Endothelial cell of umbilical vein (primary cell): ENCODE data around the gene CNIH1. TPM values are rescaled to one million over a fixed set of nuclear protein-coding genes. Genes with fewer than 3 reads are reported as not detected.

ENCODE experiments used
- BruUV-seq: library from RNA; stranded (reverse); fragments of 400-500 nt; replicated peaks from 2 replicates; lab custom pipeline; 2021; lab: Mats Ljungman, UMichigan
- CTCF ChIA-PET: fragments of 300-600, 350-600 bp; sonication (Branson Sonifier 250); formaldehyde crosslinking; loops from one replicate; lab custom pipeline; 2021; ENCODE audit warnings: antibody characterized with exemption, inconsistent platforms; lab: Charles Lee
- POLR2A ChIA-PET: fragments of 300-600, 350-600 bp; sonication (Branson Sonifier 250); formaldehyde crosslinking; loops from one replicate; lab custom pipeline; 2021; ENCODE audit warnings: antibody characterized with exemption, inconsistent platforms; lab: Charles Lee
- DNase-seq: peaks from one replicate; pipeline ENCODE4 v3.0.0-alpha.2; 2011; ENCODE audit warnings: low read depth, low spot score
- FAIRE-seq: peaks from 2 replicates; lab custom pipeline; 2011; peaks lifted over from hg19 to GRCh38; lab: Jason Lieb, UNC
- H2AFZ ChIP-seq: 2 replicates; pipeline ENCODE4 v1.6.0; 2012; ENCODE audit warnings: low read depth, low read length, control low read depth, inconsistent platforms
- H3K27ac ChIP-seq: 2 replicates; pipeline ENCODE4 v1.5.1; 2011; ENCODE audit warnings: low read depth, mild to moderate bottlenecking, control low read depth, low read length, moderate library complexity; ENCODE audit not compliant: insufficient read depth
- H3K27me3 ChIP-seq, 2 experiments: 2 replicates each; pipeline versions ENCODE4 v1.6.0 to v1.6.1; 2011; ENCODE audit warnings: low read length in 2 of 2, mixed read lengths in 1 of 2; ENCODE audit not compliant: control insufficient read depth in 2 of 2, insufficient read depth in 2 of 2
- H3K36me3 ChIP-seq, 2 experiments: 2 replicates in 1 of 2; 3 replicates in 1 of 2; pipeline ENCODE4 v1.5.1; 2011; ENCODE audit warnings: low read length in 2 of 2, mild to moderate bottlenecking in 1 of 2, moderate library complexity in 1 of 2; ENCODE audit not compliant: control insufficient read depth in 2 of 2, insufficient read depth in 2 of 2; ENCODE audit errors: extremely low read depth in 1 of 2
- H3K4me1 ChIP-seq: 3 replicates; pipeline ENCODE4 v1.5.1; 2011; ENCODE audit warnings: mild to moderate bottlenecking, low read length; ENCODE audit not compliant: control insufficient read depth, insufficient read depth; ENCODE audit errors: extremely low read depth
- H3K4me2 ChIP-seq: 2 replicates; pipeline ENCODE4 v1.6.1; 2011; ENCODE audit warnings: low read length, control low read depth, mixed read lengths; ENCODE audit not compliant: insufficient read depth
- H3K4me3 ChIP-seq, 3 experiments: fragments of 200-600 bp in 1 of 3; sonication (generic), shearing (Covaris generic) in 1 of 3; replicated peaks in 1 of 3; 2 replicates each; pipeline ENCODE4 v1.5.1; 2011 to 2016; ENCODE audit warnings: control low read depth in 3 of 3, low read length in 3 of 3, mild to moderate bottlenecking in 2 of 3, inconsistent platforms in 1 of 3, low read depth in 1 of 3, moderate library complexity in 1 of 3; ENCODE audit not compliant: insufficient read depth in 1 of 3
- H3K79me2 ChIP-seq: 2 replicates; pipeline ENCODE4 v1.6.0; 2012; ENCODE audit warnings: low read length, inconsistent platforms; ENCODE audit not compliant: control insufficient read depth, insufficient read depth
- H3K9ac ChIP-seq: replicated peaks from 2 replicates; pipeline ENCODE3; 2011; ENCODE audit warnings: low read length, control low read depth; ENCODE audit not compliant: insufficient read depth; ENCODE audit errors: extremely low read depth
- H3K9me1 ChIP-seq: replicated peaks from 3 replicates; pipeline ENCODE4 v1.6.0; 2011; ENCODE audit warnings: mild to moderate bottlenecking, low read length; ENCODE audit not compliant: control insufficient read depth, insufficient read depth; ENCODE audit errors: extremely low read depth
- H3K9me3 ChIP-seq: replicated peaks from 2 replicates; pipeline ENCODE4 v1.5.1; 2012; ENCODE audit warnings: low read length, inconsistent platforms; ENCODE audit not compliant: control insufficient read depth, insufficient read depth
- H4K20me1 ChIP-seq: replicated peaks from 2 replicates; pipeline ENCODE3; 2011; ENCODE audit warnings: mild to moderate bottlenecking, low read length; ENCODE audit not compliant: control insufficient read depth, insufficient read depth; ENCODE audit errors: extremely low read depth
- EZH2 ChIP-seq: IDR thresholded peaks from 2 replicates; pipeline ENCODE4 v1.6.1; 2012; ENCODE audit warnings: borderline replicate concordance, low read depth, mild to moderate bottlenecking, moderate library complexity, low read length, inconsistent platforms; ENCODE audit not compliant: severe bottlenecking
- FOS ChIP-seq: IDR thresholded peaks from 2 replicates; pipeline ENCODE4 v1.6.1; 2011; ENCODE audit warnings: mild to moderate bottlenecking, low read length, moderate library complexity, borderline replicate concordance; ENCODE audit not compliant: insufficient read depth
- GATA2 ChIP-seq: IDR thresholded peaks from 2 replicates; pipeline ENCODE4 v1.7.0; 2011; ENCODE audit warnings: low read depth, mild to moderate bottlenecking, moderate library complexity, mixed read lengths, low read length; ENCODE audit not compliant: insufficient read length, insufficient read depth
- JUN ChIP-seq: IDR thresholded peaks from 2 replicates; pipeline ENCODE4 v1.6.1; 2011; ENCODE audit warnings: borderline replicate concordance, low read depth; ENCODE audit not compliant: insufficient read length, insufficient read depth
- MYC ChIP-seq: IDR thresholded peaks from one replicate; pipeline ENCODE4 v1.6.1; 2011; ENCODE audit warnings: mild to moderate bottlenecking, low read depth, low read length
- POLR2A ChIP-seq: IDR thresholded peaks from 2 replicates; pipeline ENCODE4 v1.6.1; 2012; ENCODE audit warnings: low read depth, mild to moderate bottlenecking, control low read depth, low read length
- POLR2AphosphoS5 ChIP-seq: IDR thresholded peaks from 2 replicates; pipeline ENCODE4 v1.6.1; 2012; ENCODE audit warnings: low read depth, mild to moderate bottlenecking, control low read depth, low read length, moderate library complexity; ENCODE audit not compliant: insufficient read depth
- dilution Hi-C: fragments of 300-500 bp; cut with MboI; formaldehyde crosslinking; loops from one replicate; pipeline ENCODE4 v1.15.0; 2019; ENCODE audit warnings: low sequenced_read_pairs; ENCODE audit not compliant: extremely low pct_ligation_motif_present
- intact Hi-C: fragments of 100-400 bp; cut with micrococcal nuclease; formaldehyde crosslinking; loops from one replicate; pipeline ENCODE4 v1.10.0; 2022
- polyA plus RNA-seq, 4 experiments: library from polyadenylated mRNA; depleted of rRNA in 3 of 4; stranded (reverse) in 3 of 4; unstranded in 1 of 4; fragments of >200 nt; gene quantifications; 2 replicates each; pipeline versions ENCODE4 v1.2.1 to v1.2.3, GENCODE V29; 2011 to 2012; ENCODE audit warnings: missing spikeins in 1 of 4
- total RNA-seq: library from RNA; stranded (reverse); gene quantifications from 2 replicates; pipeline ENCODE4 v1.2.3, GENCODE V29; 2021
- TF ChIP-seq, protein P1 (sequence below), 2 donors: IDR thresholded peaks; 1 replicate in 1 of 2; 2 replicates in 1 of 2; pipeline ENCODE4 v1.5.1; 2011; ENCODE audit warnings: low read length in 2 of 2, mild to moderate bottlenecking in 2 of 2, moderate library complexity in 2 of 2, control low read depth in 1 of 2, inconsistent platforms in 1 of 2, low read depth in 1 of 2; ENCODE audit not compliant: insufficient read depth in 1 of 2; ENCODE audit errors: extremely low read depth in 1 of 2
- TF ChIP-seq, protein P2 (sequence below): IDR thresholded peaks from 2 replicates; pipeline ENCODE4 v1.6.1; 2011; ENCODE audit not compliant: insufficient read depth, insufficient read length

CNIH1 gene
- total and polyA plus RNA-seq, 2 donors (not counting 3 experiments of a cell fraction or from before 2014, with no cell fraction given), result 125 to 328 TPM

DNA sequence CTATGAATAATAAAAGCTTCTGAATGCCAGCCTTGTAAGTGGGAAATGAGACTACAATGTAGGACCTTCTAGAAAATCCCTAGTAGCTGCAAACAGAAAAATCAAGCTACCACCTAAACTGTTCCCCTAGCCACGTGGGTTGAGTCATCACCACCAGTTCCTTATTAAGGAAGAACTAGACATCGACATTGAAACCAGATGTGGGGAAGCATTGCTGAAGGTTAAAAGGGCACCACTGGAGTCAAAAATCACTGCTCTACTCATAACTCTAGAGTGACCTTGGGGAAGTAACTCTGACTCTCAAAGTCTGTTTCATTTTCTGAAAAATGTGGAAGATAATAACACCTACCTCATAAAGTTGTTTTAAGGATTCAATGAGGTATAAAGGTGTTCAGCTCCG lies 9.4 kb upstream of the CNIH1 start:
- no peak for DNase-seq
- Histone ChIP-seq H2AFZ (no peak overlapping the region), H3K9ac (no peak overlapping the region), H3K79me2 (no peaks in the 10 kb centered on the region), H3K4me1 (no peaks in the 10 kb centered on the region), H4K20me1 (no peaks in the 10 kb centered on the region), H3K9me3 (no peaks in the 10 kb centered on the region), H3K9me1 (no peaks in the 10 kb centered on the region), H3K36me3 (no peaks in the 10 kb centered on the region), H3K27ac (no peak overlapping the region), H3K4me3 (no peak overlapping the region), H3K4me2 (no peak overlapping the region), H3K27me3 (peaks cover 27 to 48% of the 10 kb centered on the region in 2 experiments)
- ChIA-PET POLR2A (no interaction called here), CTCF (interaction anchor here (1.0 kb wide), 1 partner anchor 322 kb away, joined by 3 read pairs; no protein-coding TSS in a partner anchor)
- BruUV-seq, result no TSS peak
- FAIRE-seq, result no peak
- dilution Hi-C loops (no loop called here), intact Hi-C loops (no loop called here)
- TF ChIP-seq, protein P1, sequence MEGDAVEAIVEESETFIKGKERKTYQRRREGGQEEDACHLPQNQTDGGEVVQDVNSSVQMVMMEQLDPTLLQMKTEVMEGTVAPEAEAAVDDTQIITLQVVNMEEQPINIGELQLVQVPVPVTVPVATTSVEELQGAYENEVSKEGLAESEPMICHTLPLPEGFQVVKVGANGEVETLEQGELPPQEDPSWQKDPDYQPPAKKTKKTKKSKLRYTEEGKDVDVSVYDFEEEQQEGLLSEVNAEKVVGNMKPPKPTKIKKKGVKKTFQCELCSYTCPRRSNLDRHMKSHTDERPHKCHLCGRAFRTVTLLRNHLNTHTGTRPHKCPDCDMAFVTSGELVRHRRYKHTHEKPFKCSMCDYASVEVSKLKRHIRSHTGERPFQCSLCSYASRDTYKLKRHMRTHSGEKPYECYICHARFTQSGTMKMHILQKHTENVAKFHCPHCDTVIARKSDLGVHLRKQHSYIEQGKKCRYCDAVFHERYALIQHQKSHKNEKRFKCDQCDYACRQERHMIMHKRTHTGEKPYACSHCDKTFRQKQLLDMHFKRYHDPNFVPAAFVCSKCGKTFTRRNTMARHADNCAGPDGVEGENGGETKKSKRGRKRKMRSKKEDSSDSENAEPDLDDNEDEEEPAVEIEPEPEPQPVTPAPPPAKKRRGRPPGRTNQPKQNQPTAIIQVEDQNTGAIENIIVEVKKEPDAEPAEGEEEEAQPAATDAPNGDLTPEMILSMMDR (IDR thresholded peaks at IDR 0.05; ENCODE audit: extremely low read depth in 1 of 2, insufficient read depth in 1 of 2, low read depth in 1 of 2, low read length in 2 of 2), result no peak
- TF ChIP-seq FOS (no peak), POLR2AphosphoS5 (no peak), MYC (no peak), POLR2A (no peak), JUN (no peak), EZH2 (no peak), GATA2 (no peak)
- TF ChIP-seq, protein P2, sequence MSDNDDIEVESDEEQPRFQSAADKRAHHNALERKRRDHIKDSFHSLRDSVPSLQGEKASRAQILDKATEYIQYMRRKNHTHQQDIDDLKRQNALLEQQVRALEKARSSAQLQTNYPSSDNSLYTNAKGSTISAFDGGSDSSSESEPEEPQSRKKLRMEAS, result no peak
